ENCODE results near the gene CCR4. TPM values are rescaled to one million over a fixed set of nuclear protein-coding genes. Genes with fewer than 3 reads are reported as not detected.

Gene CCR4
- total and polyA plus RNA-seq, 2 of the 8 experiments (the other 6 are each of a cell fraction or from before 2014, with no cell fraction given) = 0.11 to 0.15 TPM

DNA sequence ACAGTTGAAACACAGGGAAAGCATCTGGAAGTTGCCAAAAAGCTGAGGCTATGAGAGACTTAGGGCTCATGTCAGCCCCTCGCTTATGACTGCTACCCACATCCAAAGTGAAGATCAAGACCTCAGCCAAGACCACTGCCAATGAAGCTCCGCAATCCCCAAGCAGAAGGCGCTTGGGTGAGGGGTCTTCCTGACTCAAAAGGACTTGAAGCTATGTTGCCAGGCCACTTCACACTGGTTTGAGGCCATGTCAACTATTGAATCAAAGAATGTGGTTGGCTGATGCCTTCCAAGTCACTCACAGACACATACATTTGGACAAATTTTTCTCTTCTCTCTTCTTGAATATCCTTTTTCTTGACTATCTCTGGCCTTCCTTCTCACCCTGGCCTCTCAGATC is 928 bp upstream of the CCR4 start (continued):
- no peak for TF ChIP-seq HDAC2 (IDR thresholded peaks at IDR 0.05; ENCODE audit: borderline replicate concordance in 1 of 2, low read depth in 2 of 2, low read length in 2 of 2)

Data from H1 (cell line).